HepG2 (cell line): ENCODE measurements around the gene TULP3. TPM values are rescaled to one million over a fixed set of nuclear protein-coding genes. Genes with fewer than 3 reads are reported as not detected.

Experiments
- GPN1 ChIP-seq: sonication (generic); formaldehyde crosslinking; IDR thresholded peaks from 2 replicates; pipeline ENCODE4 v1.5.1; 2020; ENCODE audit warnings: missing genetic modification reagents, borderline replicate concordance
- KLF6 ChIP-seq: IDR thresholded peaks from 2 replicates; pipeline ENCODE4 v1.8.0; 2016; ENCODE audit warnings: missing biosample characterization, missing genetic modification reagents
- KLF9 ChIP-seq: IDR thresholded peaks from 2 replicates; pipeline ENCODE4 v1.6.1; 2016; ENCODE audit warnings: low read depth
- MAFK ChIP-seq, 2 experiments: IDR thresholded peaks in 1 of 2; conservative IDR thresholded peaks in 1 of 2; 2 replicates each; pipeline ENCODE4 v1.6.1; 2011; ENCODE audit warnings: improper control_type of control experiment in 2 of 2, low read length in 2 of 2
- MED1 ChIP-seq: sonication (generic); formaldehyde crosslinking; IDR thresholded peaks from 2 replicates; pipeline ENCODE4 v1.4.0; 2020; ENCODE audit warnings: missing genetic modification reagents
- PTBP1 ChIP-seq: fragments of 200-400 bp; formaldehyde crosslinking; IDR thresholded peaks from 2 replicates; pipeline ENCODE4 v1.6.1; 2018; ENCODE audit warnings: low read length, low read depth; ENCODE audit not compliant: poor library complexity, severe bottlenecking
- RAD21 ChIP-seq: fragments of 450-650 bp; formaldehyde crosslinking; IDR thresholded peaks from 2 replicates; pipeline ENCODE4 v1.5.0; 2020; ENCODE audit warnings: mild to moderate bottlenecking
- RBM22 ChIP-seq: fragments of 200-400 bp; formaldehyde crosslinking; optimal IDR thresholded peaks from 2 replicates; pipeline ENCODE3; 2017; ENCODE audit warnings: mild to moderate bottlenecking, low read length, moderate library complexity
- RFX3 ChIP-seq: IDR thresholded peaks from 2 replicates; pipeline ENCODE4 v1.6.1; 2016; ENCODE audit warnings: missing biosample characterization, missing genetic modification reagents
- SAFB2 ChIP-seq: sonication (generic); formaldehyde crosslinking; IDR thresholded peaks from 2 replicates; pipeline ENCODE4 v1.5.1; 2020; ENCODE audit warnings: missing genetic modification reagents, low read depth, mild to moderate bottlenecking, borderline replicate concordance
- SAP130 ChIP-seq: IDR thresholded peaks from 2 replicates; pipeline ENCODE4 v1.6.1; 2016; ENCODE audit warnings: low read depth
- SCMH1 ChIP-seq: sonication (generic); formaldehyde crosslinking; IDR thresholded peaks from 2 replicates; pipeline ENCODE4 v1.9.0; 2021; ENCODE audit warnings: missing genetic modification reagents, mild to moderate bottlenecking, borderline replicate concordance
- SMYD3 ChIP-seq: sonication (generic); formaldehyde crosslinking; IDR thresholded peaks from 2 replicates; pipeline ENCODE4 v1.8.1; 2023; ENCODE audit warnings: mild to moderate bottlenecking, missing genetic modification reagents
- THAP11 ChIP-seq: IDR thresholded peaks from 2 replicates; pipeline ENCODE4 v1.6.1; 2016; ENCODE audit warnings: missing biosample characterization, missing genetic modification reagents
- TOE1 ChIP-seq: sonication (generic); formaldehyde crosslinking; IDR thresholded peaks from 2 replicates; pipeline ENCODE4 v1.4.0; 2020; ENCODE audit warnings: mild to moderate bottlenecking, missing genetic modification reagents
- U2AF2 ChIP-seq: fragments of 200-400 bp; formaldehyde crosslinking; IDR thresholded peaks from 2 replicates; pipeline ENCODE4 v1.6.1; 2017; ENCODE audit warnings: low read depth, mild to moderate bottlenecking, low read length
- ZBTB25 ChIP-seq: IDR thresholded peaks from 2 replicates; pipeline ENCODE4 v1.6.1; 2018; ENCODE audit warnings: missing genetic modification reagents
- ZBTB3 ChIP-seq: sonication (generic); formaldehyde crosslinking; IDR thresholded peaks from 2 replicates; pipeline ENCODE4 v1.4.0; 2020; ENCODE audit warnings: low read depth, mild to moderate bottlenecking, moderate library complexity, missing genetic modification reagents, borderline replicate concordance
- ZFP41 ChIP-seq: sonication (generic); formaldehyde crosslinking; IDR thresholded peaks from 2 replicates; pipeline ENCODE4 v1.4.0; 2020; ENCODE audit warnings: mild to moderate bottlenecking, missing genetic modification reagents, borderline replicate concordance
- ZMYM2 ChIP-seq: sonication (generic); formaldehyde crosslinking; IDR thresholded peaks from 2 replicates; pipeline ENCODE4 v1.8.0; 2022; ENCODE audit warnings: mild to moderate bottlenecking, missing genetic modification reagents
- ZNF160 ChIP-seq: sonication (generic); formaldehyde crosslinking; IDR thresholded peaks from 2 replicates; pipeline ENCODE4 v1.8.0; 2022; ENCODE audit warnings: mild to moderate bottlenecking, inconsistent platforms, missing genetic modification reagents
- ZNF253 ChIP-seq: sonication (generic); formaldehyde crosslinking; IDR thresholded peaks from 2 replicates; pipeline ENCODE4 v1.8.0; 2022; ENCODE audit warnings: mild to moderate bottlenecking, missing genetic modification reagents, borderline replicate concordance
- ZNF431 ChIP-seq: sonication (generic); formaldehyde crosslinking; IDR thresholded peaks from 2 replicates; pipeline ENCODE4 v1.9.0; 2022; ENCODE audit warnings: missing genetic modification reagents, low read depth, mild to moderate bottlenecking, borderline replicate concordance
- ZNF441 ChIP-seq: sonication (generic); formaldehyde crosslinking; IDR thresholded peaks from 2 replicates; pipeline ENCODE4 v1.7.0; 2021; ENCODE audit warnings: missing genetic modification reagents, borderline replicate concordance
- ZNF563 ChIP-seq: sonication (generic); formaldehyde crosslinking; IDR thresholded peaks from 2 replicates; pipeline ENCODE4 v1.8.0; 2022; ENCODE audit warnings: mild to moderate bottlenecking, moderate library complexity, missing genetic modification reagents
- ZNF619 ChIP-seq: sonication (generic); formaldehyde crosslinking; IDR thresholded peaks from 2 replicates; pipeline ENCODE4 v1.4.0; 2020; ENCODE audit warnings: mild to moderate bottlenecking, missing genetic modification reagents
- polyA plus RNA-seq, 8 experiments: library from polyadenylated mRNA; depleted of rRNA in 3 of 8; stranded (reverse) in 7 of 8; unstranded in 1 of 8; fragments of >200 nt; fragmentation: Illumina TruSeq in 4 of 8; extraction: Trizol in 4 of 8; gene quantifications; 2 replicates each; pipeline versions ENCODE4 v1.2.1 to v1.2.3, GENCODE V29; 2011 to 2016; ENCODE audit warnings: low read depth in 4 of 8, missing spikeins in 1 of 8, mixed read lengths in 1 of 8; ENCODE audit not compliant: insufficient read depth in 1 of 8
- total RNA-seq, 5 experiments: library from RNA; depleted of rRNA; stranded (reverse); fragments of >200 nt; fragmentation: Illumina TruSeq; extraction: Trizol; gene quantifications; 2 replicates each; pipeline ENCODE4 v1.2.3, GENCODE V29; 2016; ENCODE audit warnings: low read depth in 1 of 5
- TF ChIP-seq, protein P1 (sequence below): sonication (generic); formaldehyde crosslinking; IDR thresholded peaks from 2 replicates; pipeline ENCODE4 v1.4.0; 2020; ENCODE audit warnings: mild to moderate bottlenecking, missing genetic modification reagents

The TULP3 gene
- total and polyA plus RNA-seq, 2 of the 13 experiments (the other 11 are each of a cell fraction or from before 2014, with no cell fraction given), result 11.2 to 13.2 TPM

DNA sequence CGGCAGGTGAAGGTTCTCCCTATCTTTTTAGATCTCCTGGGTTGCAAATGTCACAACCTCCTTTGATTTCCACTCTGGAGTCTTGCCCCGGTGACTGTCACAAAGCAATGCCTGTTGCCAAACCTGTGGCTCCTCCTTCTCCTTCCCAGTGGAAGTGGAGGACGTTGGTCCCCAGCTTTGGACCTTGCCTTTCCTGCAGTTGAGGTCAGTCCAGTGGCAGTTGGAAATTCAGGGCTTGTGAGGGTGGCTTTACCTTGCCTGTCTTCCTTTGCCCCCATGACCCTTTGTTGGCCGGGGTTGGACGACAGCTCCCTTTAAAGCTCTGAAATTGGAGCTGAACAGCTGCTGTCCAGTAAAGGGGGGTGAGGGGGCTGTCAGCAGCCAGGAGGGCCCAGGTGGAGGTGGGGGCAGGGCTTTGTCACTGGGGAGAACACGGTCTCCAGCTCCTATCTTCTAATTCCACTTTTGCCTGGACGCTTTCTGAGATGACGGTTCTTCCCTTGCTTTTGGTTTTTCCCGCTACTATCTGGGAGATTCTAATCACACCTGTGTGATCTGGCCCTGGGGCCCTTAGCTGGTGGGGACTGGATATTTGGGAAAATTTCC is 72.6 kb downstream of the TULP3 start (continued):
- TF ChIP-seq RBM22, result peak; percentile 48
- no peak for TF ChIP-seq ZNF431 (CRISPR knock-in tag)
- TF ChIP-seq ZNF160 (CRISPR knock-in tag), result 0 out of 2 replicates have a peak, but pooled peaks have one; percentile 35
- TF ChIP-seq ZMYM2 (CRISPR knock-in tag), result no peak
- TF ChIP-seq ZNF563 (CRISPR knock-in tag), result no peak
- peak; percentile 84 for TF ChIP-seq ZBTB25 (CRISPR knock-in tag)
- TF ChIP-seq MED1, result peak; percentile 74
- TF ChIP-seq, protein P1, sequence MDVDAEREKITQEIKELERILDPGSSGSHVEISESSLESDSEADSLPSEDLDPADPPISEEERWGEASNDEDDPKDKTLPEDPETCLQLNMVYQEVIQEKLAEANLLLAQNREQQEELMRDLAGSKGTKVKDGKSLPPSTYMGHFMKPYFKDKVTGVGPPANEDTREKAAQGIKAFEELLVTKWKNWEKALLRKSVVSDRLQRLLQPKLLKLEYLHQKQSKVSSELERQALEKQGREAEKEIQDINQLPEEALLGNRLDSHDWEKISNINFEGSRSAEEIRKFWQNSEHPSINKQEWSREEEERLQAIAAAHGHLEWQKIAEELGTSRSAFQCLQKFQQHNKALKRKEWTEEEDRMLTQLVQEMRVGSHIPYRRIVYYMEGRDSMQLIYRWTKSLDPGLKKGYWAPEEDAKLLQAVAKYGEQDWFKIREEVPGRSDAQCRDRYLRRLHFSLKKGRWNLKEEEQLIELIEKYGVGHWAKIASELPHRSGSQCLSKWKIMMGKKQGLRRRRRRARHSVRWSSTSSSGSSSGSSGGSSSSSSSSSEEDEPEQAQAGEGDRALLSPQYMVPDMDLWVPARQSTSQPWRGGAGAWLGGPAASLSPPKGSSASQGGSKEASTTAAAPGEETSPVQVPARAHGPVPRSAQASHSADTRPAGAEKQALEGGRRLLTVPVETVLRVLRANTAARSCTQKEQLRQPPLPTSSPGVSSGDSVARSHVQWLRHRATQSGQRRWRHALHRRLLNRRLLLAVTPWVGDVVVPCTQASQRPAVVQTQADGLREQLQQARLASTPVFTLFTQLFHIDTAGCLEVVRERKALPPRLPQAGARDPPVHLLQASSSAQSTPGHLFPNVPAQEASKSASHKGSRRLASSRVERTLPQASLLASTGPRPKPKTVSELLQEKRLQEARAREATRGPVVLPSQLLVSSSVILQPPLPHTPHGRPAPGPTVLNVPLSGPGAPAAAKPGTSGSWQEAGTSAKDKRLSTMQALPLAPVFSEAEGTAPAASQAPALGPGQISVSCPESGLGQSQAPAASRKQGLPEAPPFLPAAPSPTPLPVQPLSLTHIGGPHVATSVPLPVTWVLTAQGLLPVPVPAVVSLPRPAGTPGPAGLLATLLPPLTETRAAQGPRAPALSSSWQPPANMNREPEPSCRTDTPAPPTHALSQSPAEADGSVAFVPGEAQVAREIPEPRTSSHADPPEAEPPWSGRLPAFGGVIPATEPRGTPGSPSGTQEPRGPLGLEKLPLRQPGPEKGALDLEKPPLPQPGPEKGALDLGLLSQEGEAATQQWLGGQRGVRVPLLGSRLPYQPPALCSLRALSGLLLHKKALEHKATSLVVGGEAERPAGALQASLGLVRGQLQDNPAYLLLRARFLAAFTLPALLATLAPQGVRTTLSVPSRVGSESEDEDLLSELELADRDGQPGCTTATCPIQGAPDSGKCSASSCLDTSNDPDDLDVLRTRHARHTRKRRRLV (CRISPR knock-in tag), result peak; percentile 78
- no peak for TF ChIP-seq ZNF253 (CRISPR knock-in tag)
- TF ChIP-seq ZBTB3, result peak; percentile 75; the same call in 1 of the 2 replicates
- no peak for TF ChIP-seq SCMH1 (CRISPR knock-in tag)
- no peak for TF ChIP-seq MAFK (conservative IDR thresholded peaks at IDR 0.05 in 1 of 2, IDR thresholded peaks at IDR 0.05 in 1 of 2; ENCODE audit: low read length in 2 of 2)
- TF ChIP-seq ZNF441, result peak; percentile 74; the same call in 1 of the 2 replicates
- no peak for TF ChIP-seq RFX3 (CRISPR knock-in tag)
- TF ChIP-seq ZFP41, result no peak
- no peak; the same call in 1 of the 2 replicates for TF ChIP-seq ZNF619
- TF ChIP-seq TOE1 (CRISPR knock-in tag), result no peak
- TF ChIP-seq KLF9 (CRISPR knock-in tag), result no peak
- no peak for TF ChIP-seq U2AF2
- TF ChIP-seq THAP11 (CRISPR knock-in tag), result 0 out of 2 replicates have a peak, but pooled peaks have one; percentile 18
- TF ChIP-seq GPN1 (CRISPR knock-in tag), result no peak
- TF ChIP-seq PTBP1, result no peak
- no peak; the same call in 1 of the 2 replicates for TF ChIP-seq SAFB2 (CRISPR knock-in tag)
- no peak for TF ChIP-seq RAD21 (CRISPR knock-in tag)
- TF ChIP-seq KLF6 (CRISPR knock-in tag), result no peak
- no peak for TF ChIP-seq SMYD3 (CRISPR knock-in tag)
- peak; percentile 91 for TF ChIP-seq SAP130 (CRISPR knock-in tag)
